Stimulated activated CD4-positive, alpha-beta T cell treated with anti-CD3 and anti-CD28 coated beads, Interleukin-2, amount 100 ng/mL, for 24 hours (primary cell): ENCODE data around the gene CORO7.

Source experiments
- DNase-seq, 2 donors: peaks; one replicate each; pipeline ENCODE4 v3.0.0-alpha.2; 2020

Gene CORO7

DNA sequence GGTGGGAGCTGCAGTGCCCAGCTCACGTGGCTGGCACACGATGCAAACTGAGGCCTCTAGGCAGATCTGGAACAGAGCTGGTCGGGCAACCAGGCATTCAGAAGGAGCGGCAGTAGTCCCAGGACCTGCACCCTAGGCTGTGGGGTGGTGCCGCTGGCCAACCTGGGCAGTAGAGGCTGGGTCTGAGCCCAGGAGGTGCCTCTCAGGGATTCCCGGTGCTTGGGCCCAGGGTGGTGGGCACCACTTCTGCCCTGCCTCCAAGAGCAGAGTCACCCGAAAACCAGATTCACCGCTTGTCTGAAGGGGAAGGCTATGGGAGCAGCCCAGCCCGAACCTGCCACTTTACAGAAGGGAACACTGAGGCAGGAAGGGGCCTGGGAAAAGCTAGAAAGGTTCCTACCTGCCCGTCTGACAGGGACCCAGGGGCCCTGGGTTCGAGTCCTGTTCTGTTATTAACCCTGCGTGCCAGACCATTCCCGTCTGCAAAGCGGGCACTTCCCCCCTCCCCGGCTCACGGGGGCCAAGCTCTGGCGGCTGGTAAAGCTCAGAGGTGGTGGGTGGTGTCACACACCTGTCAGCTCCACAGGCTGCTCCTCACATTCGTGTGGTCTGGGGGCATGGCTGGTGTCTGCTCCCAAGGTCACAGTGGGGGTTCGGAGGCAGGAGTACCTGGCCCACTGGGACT lies 83.6 kb downstream of the CORO7 start:
- no peak for DNase-seq

DNA sequence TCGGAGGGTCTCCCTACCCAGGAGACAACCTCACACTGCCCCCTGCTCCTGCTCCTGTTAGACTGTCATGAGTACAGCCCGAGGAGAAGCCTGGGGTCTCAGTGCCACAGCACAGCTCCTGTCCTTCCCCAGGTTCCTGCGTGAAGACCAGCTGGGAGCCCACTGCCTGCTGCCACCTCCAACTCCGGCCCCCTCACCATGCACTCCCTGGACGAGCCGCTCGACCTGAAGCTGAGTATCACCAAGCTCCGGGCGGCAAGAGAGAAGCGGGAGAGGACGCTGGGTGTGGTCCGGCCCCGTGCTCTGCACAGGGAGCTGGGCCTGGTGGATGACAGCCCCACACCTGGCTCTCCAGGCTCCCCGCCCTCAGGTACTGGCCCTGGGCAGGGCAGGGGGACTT lies 84.3 kb downstream of the CORO7 start:
- no peak for DNase-seq

DNA sequence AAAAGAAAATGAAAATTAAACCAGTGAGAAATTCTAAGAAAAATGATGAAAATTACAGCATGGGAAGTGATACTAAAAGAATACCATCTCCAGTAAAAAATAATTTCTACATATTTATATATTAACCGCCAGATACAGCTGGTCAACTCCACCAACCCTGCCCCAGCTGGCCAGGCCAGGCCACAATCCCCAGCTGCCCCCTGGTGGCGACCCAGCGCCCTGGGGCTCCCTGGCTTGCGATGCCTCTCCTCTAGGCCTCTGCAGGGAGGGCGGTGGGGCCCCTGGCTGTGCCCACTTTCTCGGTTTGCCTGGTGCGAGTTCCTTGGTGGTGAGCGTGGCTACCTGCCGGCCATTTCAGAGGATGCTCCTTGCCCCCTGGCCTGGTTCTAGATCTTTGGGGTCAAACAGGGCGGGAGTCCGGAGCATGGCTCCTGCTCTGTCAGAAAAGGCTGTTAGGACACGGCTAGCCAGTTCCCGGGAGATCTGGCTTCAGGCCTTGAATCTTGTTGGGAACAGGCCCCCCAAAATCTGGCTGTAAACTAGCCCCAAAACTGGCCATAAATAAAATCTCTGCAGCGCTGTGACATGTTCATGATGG lies 86.0 kb downstream of the CORO7 start:
- peak; percentile 80 to 81 for DNase-seq

DNA sequence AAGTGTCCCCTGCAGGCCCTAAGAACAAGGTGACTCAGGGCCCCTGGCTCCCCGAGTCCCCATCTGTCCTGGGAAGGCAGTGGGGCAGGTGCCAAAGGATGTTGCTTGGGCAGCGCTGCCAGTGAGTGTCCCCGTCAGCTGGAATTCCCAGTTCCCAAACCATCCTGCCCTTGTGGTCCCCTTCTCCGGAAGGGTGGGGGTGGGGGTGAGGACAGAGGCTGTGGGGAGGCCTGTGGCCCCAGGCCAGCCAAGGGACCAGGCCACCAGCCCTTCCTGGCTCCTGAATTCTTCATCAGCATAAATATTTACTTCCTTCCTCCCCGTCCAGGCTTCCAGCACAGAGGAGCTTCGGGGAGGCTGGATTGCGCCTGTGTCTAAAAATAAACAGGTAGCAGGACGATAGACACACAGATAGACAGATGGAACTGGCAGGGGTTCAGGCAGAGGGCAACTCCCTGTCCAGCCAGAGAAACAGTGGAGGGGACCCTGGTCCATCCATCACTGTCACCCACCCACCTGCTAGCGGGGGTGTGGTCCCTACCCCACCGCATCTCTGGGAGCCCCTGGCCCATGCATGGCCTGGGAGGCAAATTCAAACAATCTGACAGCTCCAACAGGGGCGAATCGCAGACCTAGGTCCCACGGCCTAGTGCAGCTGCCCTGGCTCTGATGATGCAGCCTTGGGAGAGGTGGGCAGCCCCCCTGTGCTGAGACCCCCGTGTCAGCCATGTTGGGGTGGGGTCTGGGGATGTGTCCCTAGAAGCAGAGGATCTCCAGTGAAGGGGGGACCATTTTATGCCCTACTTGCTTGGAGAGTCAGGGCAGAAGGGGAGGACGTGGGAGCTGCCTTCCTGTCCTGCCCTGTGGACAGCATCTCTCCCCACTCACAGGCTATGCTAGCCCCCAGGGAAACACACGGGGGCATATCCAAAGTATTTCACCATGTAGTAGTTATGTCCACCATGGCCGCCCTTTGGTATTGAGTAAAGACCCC lies 87.3 kb downstream of the CORO7 start:
- DNase-seq = no peak

DNA sequence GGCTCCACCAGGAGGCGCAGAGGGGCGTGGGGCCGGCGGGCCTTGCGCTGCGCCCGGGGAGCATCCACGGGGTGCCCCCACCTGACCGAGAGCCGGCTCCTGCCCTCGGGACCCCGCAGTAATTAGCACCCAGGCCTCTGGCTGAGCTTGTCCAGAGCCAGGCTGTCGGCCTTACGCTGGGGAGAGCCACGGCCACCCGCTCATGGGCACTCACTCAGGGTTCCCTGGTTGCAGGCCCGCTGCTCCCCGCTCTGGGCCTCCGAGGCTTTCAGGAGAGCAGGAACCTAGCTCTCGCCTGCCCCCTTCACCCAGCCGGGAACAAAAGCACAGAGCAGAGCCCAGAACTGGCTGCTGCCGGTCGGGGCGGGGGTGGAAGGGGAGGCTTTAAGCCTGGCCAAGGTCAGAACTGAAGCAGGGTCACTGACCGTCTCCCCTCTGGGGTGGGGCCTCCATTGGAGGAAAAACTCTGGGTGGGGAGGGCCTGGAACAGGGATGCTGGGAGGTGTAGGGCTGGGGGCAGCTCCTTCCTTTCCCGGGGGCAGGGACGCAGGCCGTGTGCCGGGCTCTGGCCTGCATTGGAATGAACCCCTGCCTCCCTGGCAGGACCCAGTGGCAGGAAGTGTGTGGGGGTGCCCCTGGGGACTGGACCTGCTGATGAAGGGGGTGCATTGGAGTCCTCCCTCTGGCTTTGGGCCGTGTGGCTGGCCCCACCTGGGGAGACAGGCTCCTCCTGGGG lies 88.2 kb downstream of the CORO7 start:
- DNase-seq = peak; percentile 64 to 69

DNA sequence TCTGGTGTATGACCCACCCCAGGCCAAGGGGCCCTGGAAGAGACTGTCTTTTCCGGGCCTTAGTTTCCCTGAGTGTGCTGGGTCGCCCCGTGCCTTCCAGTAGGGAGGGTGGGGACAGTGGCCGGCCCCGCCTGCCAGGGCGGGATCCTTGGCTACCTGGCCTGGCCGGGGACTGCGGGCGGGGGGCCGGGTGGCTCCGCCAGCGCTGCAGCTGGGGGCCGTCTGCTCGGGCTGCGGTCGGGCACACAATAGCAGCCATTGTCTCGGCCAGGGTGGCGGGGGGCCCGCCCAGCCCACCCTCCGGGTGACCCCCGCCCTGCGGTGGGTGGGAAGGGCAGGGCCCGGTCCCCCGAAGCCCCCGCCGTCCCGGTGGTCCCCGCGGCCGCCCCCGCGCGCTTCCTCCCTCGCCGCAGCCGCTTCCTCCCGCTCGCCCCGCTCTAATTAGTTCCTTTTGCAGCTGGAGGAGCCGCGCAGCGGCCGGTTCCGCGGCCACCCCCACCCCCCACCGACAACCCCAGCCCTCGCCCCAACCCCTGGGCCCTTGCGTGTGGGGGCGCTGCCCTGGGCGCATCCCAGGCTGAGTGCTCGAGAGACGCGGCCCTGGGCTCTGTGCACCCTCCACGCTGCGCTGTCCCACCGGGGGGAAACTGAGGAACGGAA lies 88.9 kb downstream of the CORO7 start:
- DNase-seq = no peak

DNA sequence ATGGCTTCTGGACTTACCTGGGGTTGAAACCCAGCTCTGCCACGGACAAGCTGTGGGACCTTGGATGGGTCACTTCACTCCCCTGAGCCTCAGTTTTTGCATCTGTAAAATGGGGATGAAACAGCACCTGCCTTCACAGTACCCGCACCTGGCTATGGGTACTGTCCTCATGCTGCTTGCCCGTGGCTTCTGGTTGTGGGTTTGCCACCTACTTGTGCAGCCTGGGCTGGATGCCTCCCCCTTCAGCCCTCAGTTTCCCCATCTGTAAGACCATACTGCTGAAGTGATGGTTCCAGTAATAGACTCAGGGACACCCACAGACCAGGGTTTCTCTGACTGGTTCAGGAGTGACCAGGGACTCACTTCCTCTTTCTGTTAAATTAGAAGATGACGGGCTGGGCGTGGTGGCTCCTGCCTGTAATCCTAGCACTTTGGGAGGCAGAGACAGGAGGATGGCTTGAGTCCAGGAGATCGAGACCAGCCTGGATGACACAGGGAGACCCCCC lies 91.1 kb downstream of the CORO7 start:
- DNase-seq = no peak

DNA sequence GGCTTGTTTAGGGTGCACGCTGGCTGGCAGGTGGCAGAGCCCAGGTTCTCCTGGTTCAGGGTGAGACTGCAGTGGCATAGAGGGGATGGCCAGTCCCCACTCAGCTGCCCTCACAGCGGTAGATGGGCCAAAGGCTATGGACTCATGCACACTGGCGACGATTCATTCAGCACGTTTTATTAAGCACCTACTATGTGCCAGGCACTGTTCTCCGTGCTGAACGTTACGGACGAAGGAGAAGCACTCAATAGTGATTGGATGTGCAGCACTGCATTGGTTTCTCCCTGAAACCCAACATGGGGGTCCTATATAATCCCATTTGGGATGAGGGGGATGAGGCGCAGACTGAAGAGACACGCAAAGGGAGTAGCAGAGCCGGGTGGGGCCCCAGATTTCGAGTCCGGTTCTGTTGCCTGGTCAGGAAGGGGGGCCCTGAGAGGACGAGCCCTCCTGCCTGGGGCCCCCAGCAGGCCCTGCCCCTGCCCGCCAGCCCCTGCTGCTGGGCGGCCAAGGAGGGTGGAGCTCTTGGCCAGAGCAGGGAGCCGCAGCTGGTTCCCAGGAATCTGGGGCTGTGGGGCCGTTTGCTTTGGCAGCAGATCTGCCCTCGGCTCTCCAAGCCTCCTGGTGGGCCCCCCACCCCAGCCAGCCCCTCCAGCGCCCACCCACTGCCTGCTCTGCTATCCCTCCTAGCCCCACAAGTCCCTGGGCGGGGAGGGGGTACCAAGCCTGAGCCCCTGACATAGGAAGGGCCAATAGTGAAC lies 91.7 kb downstream of the CORO7 start:
- no peak for DNase-seq

DNA sequence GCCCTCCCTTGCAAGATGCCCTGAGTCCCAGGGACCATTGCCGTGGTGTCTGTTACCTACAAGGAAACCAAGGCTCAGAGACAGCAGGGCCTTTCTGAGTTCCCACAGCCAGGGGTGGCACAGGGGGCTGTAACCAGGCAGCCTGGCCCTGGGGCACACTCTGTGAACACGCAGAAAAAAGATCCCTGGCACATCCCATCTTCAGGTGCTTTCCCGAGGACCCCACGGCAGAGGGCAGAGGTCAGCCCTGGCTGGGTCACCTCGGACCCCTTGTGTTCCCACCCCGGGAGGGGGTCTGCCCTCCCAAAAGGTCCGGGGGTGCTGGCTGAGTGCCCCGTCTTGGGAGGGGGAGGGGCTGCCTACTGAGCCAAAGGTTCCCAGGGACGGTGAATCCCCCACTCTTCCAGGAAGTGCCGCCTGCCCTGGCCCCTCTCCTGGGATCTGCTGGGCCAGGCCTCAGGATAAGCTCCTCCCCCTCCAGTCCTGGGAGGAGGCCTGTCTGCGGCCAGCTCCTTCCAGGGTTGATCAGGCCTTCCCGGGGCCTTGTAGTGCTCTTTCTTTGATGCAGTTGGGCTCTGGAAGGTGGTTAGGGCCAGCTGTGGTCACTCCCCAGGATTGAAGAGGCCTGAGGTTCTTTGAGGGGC lies 92.4 kb downstream of the CORO7 start:
- no peak for DNase-seq

DNA sequence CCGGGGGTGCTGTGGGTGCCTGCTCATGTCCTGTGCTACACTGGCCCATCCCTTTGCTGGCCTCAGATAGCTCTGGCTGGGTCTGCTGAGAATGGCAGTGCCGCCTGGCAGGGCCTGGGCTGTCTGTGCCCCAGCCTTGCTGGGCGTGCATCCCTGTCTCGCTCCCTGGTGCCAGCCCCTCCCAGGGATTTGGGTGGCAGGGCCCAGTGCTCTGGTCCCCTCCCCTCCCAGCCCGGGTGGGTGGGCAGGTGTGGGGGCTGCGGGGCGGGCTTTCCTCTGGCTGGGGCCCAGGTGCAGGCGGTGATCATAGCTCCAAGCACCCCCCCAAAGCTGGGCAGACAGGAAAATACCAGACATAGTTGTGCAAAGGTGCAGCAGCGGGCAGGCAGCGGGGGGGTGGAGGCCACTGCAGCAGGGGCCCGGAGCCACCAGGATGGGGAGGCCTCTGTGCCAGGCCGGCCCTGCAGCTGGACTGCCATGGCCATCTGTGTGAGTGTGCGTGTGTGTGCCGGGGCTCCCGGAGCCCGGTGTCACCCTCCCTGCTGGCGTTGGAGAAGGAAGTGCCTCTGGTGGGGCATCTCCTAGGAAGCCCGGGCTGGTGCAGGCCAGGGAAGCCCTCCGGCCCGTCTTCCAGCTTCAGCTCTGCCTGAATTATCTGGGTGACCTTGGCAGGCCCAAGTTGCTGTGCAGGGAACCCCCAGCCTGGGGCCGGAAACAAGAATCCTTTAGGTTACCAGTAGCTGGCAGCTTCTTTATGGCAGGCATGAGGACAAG lies 93.1 kb downstream of the CORO7 start:
- DNase-seq = no peak

DNA sequence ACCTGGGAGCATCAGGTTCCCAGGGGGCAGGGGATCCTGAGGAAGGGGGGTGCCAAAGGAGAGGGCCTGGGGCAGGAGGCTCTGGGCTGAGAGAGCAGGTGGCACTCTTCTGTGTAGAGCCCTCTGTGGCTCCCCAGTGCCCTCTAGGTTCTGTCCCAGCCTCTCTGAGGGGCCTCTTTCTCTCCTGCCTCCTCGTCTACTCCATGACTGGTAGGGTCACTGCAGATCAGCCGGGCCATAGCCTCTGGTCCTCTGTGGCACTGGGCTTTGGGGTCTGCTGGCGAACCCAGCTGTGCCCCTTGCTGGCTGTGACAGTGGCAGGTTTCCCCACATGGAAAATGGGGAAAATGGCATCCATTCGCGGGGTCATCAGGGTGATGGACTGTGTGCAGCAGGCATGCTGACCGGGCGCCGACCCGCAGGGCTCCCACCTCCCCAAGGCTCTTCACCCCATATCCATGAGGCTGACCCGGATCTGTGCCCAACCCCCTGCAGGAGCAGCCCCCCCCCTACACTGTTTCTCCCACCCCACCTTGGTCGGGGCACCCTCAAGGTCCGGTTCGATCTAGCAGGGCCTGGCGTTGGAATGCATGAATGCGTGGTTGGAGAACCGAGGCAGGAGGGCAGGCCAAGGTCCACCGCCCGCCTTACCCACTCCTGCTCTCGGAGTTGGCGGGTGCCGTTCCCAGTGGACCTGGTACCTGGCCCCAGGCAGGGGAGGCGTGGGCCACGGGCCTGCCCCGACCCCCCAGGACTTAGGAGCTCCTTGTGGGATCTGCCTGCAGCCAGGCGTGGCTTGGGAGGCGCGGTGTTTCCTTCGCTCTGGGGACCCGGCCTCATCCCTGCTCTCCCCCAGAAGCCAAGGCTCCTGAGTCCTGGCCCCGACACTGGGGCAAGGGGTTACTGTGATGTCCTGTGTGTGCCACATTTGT lies 94.0 kb downstream of the CORO7 start:
- no peak for DNase-seq

DNA sequence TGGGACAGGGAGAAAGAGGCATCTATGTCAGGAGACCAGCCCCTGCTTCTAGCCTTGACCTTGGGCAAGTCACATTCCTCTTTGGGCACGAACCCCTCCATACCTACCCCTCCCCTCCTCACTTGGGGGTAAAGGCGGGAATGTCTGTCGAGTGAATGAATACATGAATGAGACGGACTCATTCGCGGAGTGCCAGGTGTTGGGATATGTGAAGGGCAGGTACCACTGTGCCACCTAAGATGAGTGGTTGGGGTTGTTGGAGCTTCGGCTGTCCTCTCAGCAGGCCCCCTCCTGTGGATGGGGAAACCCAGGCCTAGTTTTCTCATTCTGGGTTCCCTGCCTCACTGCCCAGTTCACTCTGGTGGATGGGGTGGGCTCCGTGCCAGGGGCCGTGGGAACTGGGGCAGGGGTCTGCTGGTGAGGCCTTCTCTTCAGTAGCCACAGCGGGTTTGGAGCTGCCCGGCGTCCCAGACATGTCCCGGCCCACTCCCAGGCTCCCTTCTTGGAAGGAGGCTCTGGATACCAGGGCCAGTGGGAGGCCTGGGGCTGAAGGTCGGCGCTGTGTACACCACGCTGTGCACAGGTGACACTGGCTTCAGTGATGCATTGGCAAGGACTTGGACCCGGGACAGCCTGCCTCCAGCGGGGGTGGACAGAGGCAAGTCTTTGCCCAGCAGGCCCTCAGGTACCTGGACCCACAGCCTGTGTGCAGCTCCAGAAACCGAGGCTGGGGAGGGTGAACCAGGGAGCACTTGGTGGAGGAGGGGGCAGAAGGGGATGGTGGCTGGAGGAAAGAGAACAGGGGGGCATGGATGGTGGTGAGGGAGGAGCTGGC lies 94.9 kb downstream of the CORO7 start:
- no peak for DNase-seq

DNA sequence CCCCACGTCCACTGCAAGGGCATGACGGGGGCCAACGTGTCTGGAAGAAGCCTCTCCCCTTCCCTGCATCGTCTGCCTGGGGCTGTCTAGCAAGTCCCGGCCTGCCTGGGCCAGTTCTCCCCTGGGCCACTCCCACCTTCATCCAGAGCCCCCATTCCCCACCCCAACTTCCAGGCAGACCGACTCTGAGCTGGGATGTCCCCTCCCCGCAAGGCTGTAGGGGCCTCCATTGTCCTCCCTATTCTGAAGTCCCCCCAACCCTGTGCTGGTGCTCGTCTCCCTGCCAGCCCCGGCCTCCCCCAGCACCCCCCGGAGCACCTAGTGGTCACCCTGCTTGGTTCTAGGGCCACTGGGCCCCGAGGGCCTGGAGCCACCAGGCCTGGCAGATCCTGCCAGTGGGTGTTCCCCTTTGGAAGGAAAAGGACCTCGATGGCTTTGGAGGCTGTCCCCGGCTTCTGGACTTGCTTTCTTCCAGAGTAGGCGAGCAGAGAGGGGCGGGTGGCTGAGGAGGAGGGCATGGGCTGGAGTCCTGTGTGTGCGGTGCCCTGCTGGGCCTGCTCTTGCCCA lies 95.7 kb downstream of the CORO7 start:
- no peak for DNase-seq

DNA sequence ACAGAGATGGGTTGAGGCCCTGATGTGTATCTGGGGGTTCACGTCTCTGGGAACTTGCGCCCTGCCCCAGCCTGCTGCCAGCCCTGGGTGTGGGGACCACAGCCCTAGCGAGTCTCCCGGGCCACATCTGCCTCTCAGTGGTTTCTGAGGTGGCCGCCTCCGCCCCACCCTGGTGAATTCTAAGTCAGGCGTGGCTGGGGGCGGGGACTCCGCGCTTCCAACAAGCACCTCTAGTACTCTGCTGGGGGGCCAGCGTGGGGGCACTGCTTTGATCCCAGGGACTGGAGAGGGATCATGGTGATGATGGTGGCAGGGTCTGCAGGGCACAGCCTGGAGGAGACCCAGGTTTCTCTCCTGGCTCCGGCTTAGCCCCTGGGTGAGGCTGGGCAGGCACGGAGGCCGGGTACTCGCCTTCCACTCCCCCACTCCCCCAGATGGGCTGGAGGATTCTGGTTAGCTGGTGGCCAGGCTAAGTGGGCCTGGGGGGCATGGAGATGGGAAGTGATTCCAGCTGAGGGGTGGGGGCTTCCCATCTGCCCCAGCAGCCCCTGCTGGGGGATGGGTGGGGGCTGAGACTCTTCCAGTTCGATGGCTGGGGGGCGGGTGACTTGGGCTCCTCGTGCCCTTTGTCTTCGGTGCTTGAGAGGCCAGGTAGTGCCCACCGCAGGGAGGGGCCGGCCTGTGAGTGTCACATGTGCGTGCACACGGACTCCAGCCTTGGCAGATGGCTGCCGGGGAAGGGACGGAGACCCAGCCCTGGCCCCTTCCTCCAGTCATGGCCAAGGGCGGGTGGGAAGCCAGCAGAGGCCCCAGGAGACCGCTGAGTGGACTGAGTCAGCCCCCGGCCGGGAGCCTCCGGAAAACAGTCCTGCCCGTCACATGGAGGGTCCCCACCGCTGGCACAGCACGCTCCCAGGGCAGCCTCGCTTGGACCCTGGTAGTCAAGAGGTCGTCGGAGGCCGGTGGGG lies 96.7 kb downstream of the CORO7 start:
- DNase-seq = peak; percentile 63 to 64

DNA sequence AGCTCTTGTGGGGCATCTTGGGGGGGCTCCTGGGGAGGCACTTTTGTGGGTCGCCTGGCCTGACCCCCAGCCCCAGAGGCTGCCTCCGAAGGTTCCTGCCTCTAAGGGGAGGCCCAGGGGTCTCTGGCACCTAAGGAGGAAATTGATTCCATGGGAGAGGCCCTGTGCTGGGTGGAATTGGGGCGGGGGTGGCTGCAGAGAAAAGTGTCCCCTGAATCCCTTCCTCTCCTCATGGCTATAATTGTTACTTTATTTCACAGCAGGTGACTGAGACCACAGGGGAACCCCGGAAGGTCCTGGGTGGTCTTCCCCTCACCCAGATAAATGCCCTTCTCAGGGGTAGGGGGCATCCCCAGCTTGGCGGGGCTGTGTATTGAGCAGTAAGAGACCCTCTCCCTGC lies 97.4 kb downstream of the CORO7 start:
- no peak for DNase-seq

DNA sequence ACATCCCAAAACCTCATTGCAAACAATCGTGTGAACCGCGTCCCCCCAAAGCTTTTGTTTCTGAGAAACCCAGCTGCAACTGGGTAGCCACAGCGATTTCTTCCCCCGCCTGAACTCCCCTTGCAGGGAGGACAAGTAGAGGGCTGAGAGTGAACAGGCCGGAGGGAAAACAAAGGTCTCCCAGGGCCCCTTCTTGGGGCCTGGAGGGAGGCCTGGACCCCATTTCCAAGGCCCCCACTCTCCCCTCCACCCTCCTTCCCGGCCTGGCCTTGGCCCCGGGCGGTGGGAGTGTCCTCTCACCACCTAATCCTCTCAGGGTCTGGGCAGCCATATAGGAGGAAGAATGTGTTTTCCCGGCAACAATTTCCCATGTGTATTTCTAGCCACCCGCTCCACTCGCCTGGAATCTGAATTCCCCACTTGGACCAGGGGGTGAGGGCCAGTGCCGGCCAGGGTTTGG lies 97.9 kb downstream of the CORO7 start:
- DNase-seq = no peak
